HG03469 (cell line): Measurements from ENCODE around the gene TMSB15C.
"Not testable (repeated sequence)": the region's sequence is repeated elsewhere in the genome, so short reads cannot be mapped to it uniquely, and the experiment has no call there.

Experiments used
- ATAC-seq: cut with Tn5 transposase; IDR thresholded peaks from one replicate; pipeline ENCODE4 v1.9.1; 2021; ENCODE audit warnings: mild to moderate bottlenecking, moderate library complexity, moderate number of reproducible peaks; ENCODE audit not compliant: unreplicated experiment

TMSB15C gene

GRCh38 chrX:104075778-104076445 is at the start of gene TMSB15C:
TMSB15C (minus strand) TSS chrX:104076236.
- ATAC-seq = peak; percentile 96

- peak; percentile 60 for ATAC-seq
Observed at GRCh38 chrX:104122829-104123228, 46.8 kb upstream of the TMSB15C start.

- no peak for ATAC-seq
Observed at GRCh38 chrX:104118765-104119164, 42.7 kb upstream of the TMSB15C start.

GRCh38 chrX:104117759-104118158 is 41.7 kb upstream of the TMSB15C start:
- ATAC-seq = no peak

GRCh38 chrX:104113222-104113965 is 37.4 kb upstream of the TMSB15C start:
- peak; percentile 37 for ATAC-seq

- ATAC-seq = peak; percentile 40
Observed at GRCh38 chrX:104112326-104112951, 36.4 kb upstream of the TMSB15C start, which contains the start of gene ZCCHC18. ZCCHC18 (plus strand) TSS chrX:104112523; CDS start chrX:104114112, 1,589 bp downstream.

- ATAC-seq = peak; percentile 58
Observed at GRCh38 chrX:104110491-104111240, 34.6 kb upstream of the TMSB15C start.

- no peak for ATAC-seq
Observed at GRCh38 chrX:104108955-104109354, 32.9 kb upstream of the TMSB15C start.

- ATAC-seq = no peak
Observed at GRCh38 chrX:104105330-104106262, 29.6 kb upstream of the TMSB15C start.

GRCh38 chrX:104104676-104105075 is 28.6 kb upstream of the TMSB15C start:
- ATAC-seq = no peak

GRCh38 chrX:104098919-104099318 is 22.9 kb upstream of the TMSB15C start:
- no peak for ATAC-seq

- ATAC-seq = peak; percentile 50
Observed at GRCh38 chrX:104098151-104098808, 22.2 kb upstream of the TMSB15C start.

- ATAC-seq = no peak
Observed at GRCh38 chrX:104085919-104086318, 9.9 kb upstream of the TMSB15C start.

- ATAC-seq = no peak
Observed at GRCh38 chrX:104085477-104085876, 9.4 kb upstream of the TMSB15C start.

GRCh38 chrX:104084534-104085277 is 8.7 kb upstream of the TMSB15C start:
- ATAC-seq = no peak

- no peak for ATAC-seq
Observed at GRCh38 chrX:104084063-104084462, 8.0 kb upstream of the TMSB15C start.

- not testable (repeated sequence) for ATAC-seq
Observed at GRCh38 chrX:104077854-104078253, 1.8 kb upstream of the TMSB15C start.

GRCh38 chrX:104062636-104063035 is 13.4 kb downstream of the TMSB15C start:
- not testable (repeated sequence) for ATAC-seq

GRCh38 chrX:104054956-104055355 is 21.1 kb downstream of the TMSB15C start:
- ATAC-seq = not testable (repeated sequence)
